Brain microvascular endothelial cell (primary cell): ENCODE data around the gene LRP11.
"Not testable (repeated sequence)": the region's sequence is repeated elsewhere in the genome, so short reads cannot be mapped to it uniquely, and the experiment has no call there.

Source experiments
- DNase-seq: peaks from one replicate; pipeline ENCODE4 v3.0.0-alpha.2; 2020
- H3K27ac ChIP-seq: fragments of 250-450 bp; sonication (Bioruptor Pico); 2 replicates; pipeline ENCODE4 v1.5.1; 2020; ENCODE audit warnings: mild to moderate bottlenecking, moderate library complexity
- H3K27me3 ChIP-seq: fragments of 250-450 bp; sonication (Bioruptor Pico); replicated peaks from 2 replicates; pipeline ENCODE4 v1.5.1; 2020; ENCODE audit warnings: mild to moderate bottlenecking
- H3K36me3 ChIP-seq: fragments of 250-450 bp; sonication (Bioruptor Pico); replicated peaks from 2 replicates; pipeline ENCODE4 v1.5.1; 2020; ENCODE audit warnings: mild to moderate bottlenecking
- H3K4me3 ChIP-seq: 2 replicates; pipeline ENCODE4 v1.5.1; 2011; ENCODE audit warnings: low read depth, mild to moderate bottlenecking, control low read depth, low read length, moderate library complexity
- in situ Hi-C: cut with HindIII; loops from 2 replicates; pipeline ENCODE4 v1.10.0; 2017; ENCODE audit warnings: low sequenced_read_pairs, low pct_ligation_motif_present
- TF ChIP-seq, protein P1 (sequence below): IDR thresholded peaks from 2 replicates; pipeline ENCODE4 v1.5.1; 2011; ENCODE audit warnings: low read depth, mild to moderate bottlenecking, moderate library complexity, low read length, control low read depth, inconsistent platforms; ENCODE audit errors: missing control alignments

The LRP11 gene

DNA sequence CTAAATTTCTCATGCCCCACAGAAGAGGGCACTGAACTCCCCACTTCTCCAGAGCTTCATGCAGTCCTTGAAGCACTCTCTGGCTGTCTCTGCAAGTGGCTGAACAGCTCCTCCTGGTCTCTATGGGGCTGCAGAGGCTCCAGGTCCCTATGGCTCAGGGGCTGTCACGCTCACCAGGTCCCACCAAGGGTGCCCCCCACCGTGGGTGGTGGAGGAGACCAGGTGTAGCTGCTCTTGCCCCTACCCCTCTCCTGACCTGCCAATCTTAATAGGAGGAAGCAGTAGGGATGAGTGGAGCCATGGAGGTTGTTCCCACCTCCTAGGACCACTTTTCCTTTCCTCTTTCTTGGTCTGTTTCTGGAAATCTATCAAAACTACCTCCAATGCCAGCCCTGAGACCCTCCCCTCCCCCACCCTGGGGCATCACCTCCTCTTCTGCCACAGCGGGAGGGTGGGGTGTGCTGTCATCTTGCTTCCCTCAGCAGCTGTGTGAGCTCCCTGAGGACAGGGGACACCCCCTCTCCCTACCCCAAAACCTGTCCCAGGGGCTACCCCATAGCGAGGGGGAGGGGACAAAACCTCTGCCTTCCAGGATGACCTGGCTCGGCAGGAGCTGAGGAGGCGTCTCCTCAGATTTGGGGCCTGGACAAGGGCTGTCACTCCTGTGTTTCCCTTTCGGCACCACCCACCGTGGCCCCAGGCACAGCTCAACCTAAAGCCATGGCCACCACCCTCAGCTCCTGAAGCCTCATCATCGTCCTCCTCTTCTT, 45.7 kb upstream of the LRP11 start:
- in situ Hi-C loops = no loop called here
- no peak overlapping the region for H3K27ac ChIP-seq
- H3K4me3 ChIP-seq = no peak overlapping the region
- TF ChIP-seq, protein P1, sequence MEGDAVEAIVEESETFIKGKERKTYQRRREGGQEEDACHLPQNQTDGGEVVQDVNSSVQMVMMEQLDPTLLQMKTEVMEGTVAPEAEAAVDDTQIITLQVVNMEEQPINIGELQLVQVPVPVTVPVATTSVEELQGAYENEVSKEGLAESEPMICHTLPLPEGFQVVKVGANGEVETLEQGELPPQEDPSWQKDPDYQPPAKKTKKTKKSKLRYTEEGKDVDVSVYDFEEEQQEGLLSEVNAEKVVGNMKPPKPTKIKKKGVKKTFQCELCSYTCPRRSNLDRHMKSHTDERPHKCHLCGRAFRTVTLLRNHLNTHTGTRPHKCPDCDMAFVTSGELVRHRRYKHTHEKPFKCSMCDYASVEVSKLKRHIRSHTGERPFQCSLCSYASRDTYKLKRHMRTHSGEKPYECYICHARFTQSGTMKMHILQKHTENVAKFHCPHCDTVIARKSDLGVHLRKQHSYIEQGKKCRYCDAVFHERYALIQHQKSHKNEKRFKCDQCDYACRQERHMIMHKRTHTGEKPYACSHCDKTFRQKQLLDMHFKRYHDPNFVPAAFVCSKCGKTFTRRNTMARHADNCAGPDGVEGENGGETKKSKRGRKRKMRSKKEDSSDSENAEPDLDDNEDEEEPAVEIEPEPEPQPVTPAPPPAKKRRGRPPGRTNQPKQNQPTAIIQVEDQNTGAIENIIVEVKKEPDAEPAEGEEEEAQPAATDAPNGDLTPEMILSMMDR = no peak
- no peak for DNase-seq
- H3K36me3 ChIP-seq = no peaks in the 10 kb centered on the region
- H3K27me3 ChIP-seq = no peaks in the 10 kb centered on the region

GRCh38 chr6:149908480-149908879, 44.3 kb upstream of the LRP11 start:
- H3K27me3 ChIP-seq, in situ Hi-C loops, H3K27ac ChIP-seq, H3K4me3 ChIP-seq, DNase-seq, H3K36me3 ChIP-seq: not testable (repeated sequence)

GRCh38 chr6:149907317-149907716, 43.2 kb upstream of the LRP11 start:
- in situ Hi-C loops = no loop called here
- no peaks in the 10 kb centered on the region for H3K36me3 ChIP-seq

DNA sequence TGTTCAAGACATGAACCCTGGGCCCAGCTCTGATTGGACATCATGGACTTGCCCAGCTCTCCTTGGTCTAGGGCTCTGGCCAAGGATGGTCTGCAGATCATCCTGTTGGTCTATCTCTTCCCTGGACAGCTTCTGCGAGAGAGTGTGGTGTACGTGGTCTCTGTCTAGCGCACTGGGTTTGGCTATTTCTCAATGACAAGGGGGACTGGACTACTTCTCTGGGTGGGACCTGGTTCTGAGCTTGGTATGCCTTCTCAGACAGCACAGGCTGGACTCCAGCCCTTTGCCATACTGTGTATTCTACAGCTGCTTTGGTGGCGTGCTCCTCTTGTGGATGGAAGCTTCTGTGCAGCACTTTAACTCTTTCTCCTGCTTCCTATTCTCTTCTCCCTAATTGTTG, 42.2 kb upstream of the LRP11 start:
- H3K27me3 ChIP-seq = no peaks in the 10 kb centered on the region
- in situ Hi-C loops = no loop called here
- no peak for DNase-seq
- TF ChIP-seq, protein P1 = no peak
- no peak overlapping the region for H3K27ac ChIP-seq
- H3K4me3 ChIP-seq = no peak overlapping the region
- H3K36me3 ChIP-seq = no peaks in the 10 kb centered on the region

More at GRCh38 chr6:149907317-149907716, 43.2 kb upstream of the LRP11 start:
- TF ChIP-seq, protein P1 = no peak
- no peak overlapping the region for H3K4me3 ChIP-seq
- no peak for DNase-seq
- H3K27ac ChIP-seq = no peak overlapping the region
- no peaks in the 10 kb centered on the region for H3K27me3 ChIP-seq

GRCh38 chr6:149905911-149906371, 41.8 kb upstream of the LRP11 start:
- TF ChIP-seq, protein P1 = no peak
- in situ Hi-C loops = no loop called here

DNA sequence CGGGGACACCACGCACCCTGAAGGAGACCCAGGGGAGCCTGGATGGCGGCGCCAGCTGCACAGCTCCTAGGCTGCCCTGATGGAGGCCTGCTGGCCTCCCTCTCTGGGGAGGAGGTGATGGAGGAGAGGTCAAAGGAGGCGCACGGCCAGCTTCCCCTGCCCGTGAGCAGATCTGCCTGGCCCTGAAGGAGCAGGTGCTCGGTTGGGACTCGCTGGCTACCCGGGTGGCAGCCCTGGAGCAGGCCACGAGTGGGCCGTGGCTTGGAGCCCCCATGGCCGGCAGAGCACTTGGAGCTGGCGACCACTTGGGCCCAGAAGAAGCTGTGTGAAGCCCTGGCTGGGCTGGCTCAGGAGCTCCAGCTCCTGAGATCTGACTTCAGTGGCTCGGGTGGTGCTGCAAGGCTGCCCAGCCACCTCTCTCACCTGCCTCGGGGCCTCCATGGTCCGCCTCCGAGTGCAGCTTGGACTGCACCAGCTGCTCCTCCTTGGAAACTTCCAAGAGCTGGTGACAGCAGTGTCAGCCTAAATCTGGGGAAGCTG, 41.3 kb upstream of the LRP11 start:
- no peak for DNase-seq
- H3K27ac ChIP-seq = no peak overlapping the region
- TF ChIP-seq, protein P1 = no peak
- no peaks in the 10 kb centered on the region for H3K27me3 ChIP-seq
- in situ Hi-C loops = no loop called here
- no peak overlapping the region for H3K4me3 ChIP-seq
- no peaks in the 10 kb centered on the region for H3K36me3 ChIP-seq

More at GRCh38 chr6:149905911-149906371, 41.8 kb upstream of the LRP11 start:
- Histone ChIP-seq H3K27me3 (no peaks in the 10 kb centered on the region), H3K36me3 (no peaks in the 10 kb centered on the region), H3K27ac (no peak overlapping the region), H3K4me3 (no peak overlapping the region)
- no peak for DNase-seq
